ENCODE data around the gene CSNK1A1. TPM values are rescaled to one million over a fixed set of nuclear protein-coding genes. Genes with fewer than 3 reads are reported as not detected.

The CSNK1A1 gene
- polyA plus RNA-seq, 1 of the 3 experiments (the other 2 are of a cell fraction) = 70.7 TPM

- ChIA-PET CTCF (interaction anchor here (1.4 kb wide), 1 partner anchor 337 kb away, joined by 3 read pairs; the partner anchor contains the start of gene ABLIM3), POLR2A (no interaction called here)
- no peak overlapping the region for H3K9ac ChIP-seq
Observed at GRCh38 chr5:149478761-149479160, 72.5 kb downstream of the CSNK1A1 start.

GRCh38 chr5:149475777-149476176, 75.5 kb downstream of the CSNK1A1 start:
- Histone ChIP-seq H3K27me3 (ENCODE audit: insufficient read depth) (no peaks in the 10 kb centered on the region), H3K4me1 (ENCODE audit: control insufficient read depth in 1 of 2, insufficient read depth in 2 of 2, low read depth in 1 of 2, low read length in 1 of 2) (no peaks in the 10 kb centered on the region), H3K9ac (no peak overlapping the region), H3K36me3 (replicated peaks in 1 of 2; ENCODE audit: control insufficient read depth in 1 of 2, insufficient read depth in 2 of 2, low read length in 1 of 2) (no peaks in the 10 kb centered on the region), H3K9me3 (no peaks in the 10 kb centered on the region), H4K20me1 (ENCODE audit: insufficient read depth) (no peaks in the 10 kb centered on the region), H3F3A (replicated peaks; ENCODE audit: insufficient read depth) (peaks cover 6% of the 10 kb centered on the region), H3K4me3 (ENCODE audit: low read depth in 2 of 2, low read length in 1 of 2) (no peak overlapping the region), H3K9me2 (no peaks in the 10 kb centered on the region), H2AFZ (ENCODE audit: low read depth) (no peak overlapping the region), H3K27ac (ENCODE audit: low read depth in 2 of 2, low read length in 1 of 2) (no peak overlapping the region), H3K79me2 (ENCODE audit: insufficient read depth) (no peaks in the 10 kb centered on the region), H3K4me2 (no peak overlapping the region)
- DNase-seq = no peak
- CTCF ChIA-PET = interaction anchor here (0.7 to 2.3 kb wide), 6 partner anchors 9 to 76 kb away, joined by 3 to 5 read pairs (median 3); no protein-coding TSS in a partner anchor
- 91% methylated on average over 3 of the region's 3 CpGs for WGBS (ENCODE audit: low lambda C conversion rate)
- POLR2A ChIA-PET = interaction anchor here (0.6 kb wide), 1 partner anchor 129 kb away, joined by 3 read pairs; no protein-coding TSS in a partner anchor
- TF ChIP-seq MAX (IDR thresholded peaks at IDR 0.05; ENCODE audit: low read depth) (no peak), YY1 (IDR thresholded peaks at IDR 0.05; ENCODE audit: low read depth) (no peak), MEF2A (IDR thresholded peaks at IDR 0.05; ENCODE audit: borderline replicate concordance, low read depth) (no peak), NFIC (IDR thresholded peaks at IDR 0.05; ENCODE audit: borderline replicate concordance) (no peak), PBX3 (IDR thresholded peaks at IDR 0.05) (no peak), RXRA (IDR thresholded peaks at IDR 0.05; ENCODE audit: borderline replicate concordance, low read depth) (no peak), USF1 (IDR thresholded peaks at IDR 0.05; ENCODE audit: borderline replicate concordance, low read depth) (no peak), EP300 (IDR thresholded peaks at IDR 0.05; ENCODE audit: borderline replicate concordance in 1 of 2, low read depth in 1 of 2, low read length in 1 of 2) (no peak), RCOR1 (IDR thresholded peaks at IDR 0.05; ENCODE audit: low read length) (no peak), TEAD4 (IDR thresholded peaks at IDR 0.05; ENCODE audit: borderline replicate concordance, insufficient read depth) (no peak), IRF3 (IDR thresholded peaks at IDR 0.05; ENCODE audit: low read depth, low read length) (no peak), CHD2 (IDR thresholded peaks at IDR 0.05; ENCODE audit: low read length, partially characterized antibody) (no peak)

More at GRCh38 chr5:149478761-149479160, 72.5 kb downstream of the CSNK1A1 start:
- Histone ChIP-seq H3K4me2 (no peak overlapping the region), H3F3A (replicated peaks; ENCODE audit: insufficient read depth) (peaks cover 3% of the 10 kb centered on the region), H2AFZ (ENCODE audit: low read depth) (no peak overlapping the region), H3K27ac (ENCODE audit: low read depth in 2 of 2, low read length in 1 of 2) (no peak overlapping the region), H3K36me3 (replicated peaks in 1 of 2; ENCODE audit: control insufficient read depth in 1 of 2, insufficient read depth in 2 of 2, low read length in 1 of 2) (no peaks in the 10 kb centered on the region), H3K27me3 (ENCODE audit: insufficient read depth) (no peaks in the 10 kb centered on the region), H3K4me1 (ENCODE audit: control insufficient read depth in 1 of 2, insufficient read depth in 2 of 2, low read depth in 1 of 2, low read length in 1 of 2) (no peaks in the 10 kb centered on the region), H4K20me1 (ENCODE audit: insufficient read depth) (no peaks in the 10 kb centered on the region), H3K79me2 (ENCODE audit: insufficient read depth) (no peaks in the 10 kb centered on the region), H3K9me3 (no peaks in the 10 kb centered on the region), H3K4me3 (ENCODE audit: low read depth in 2 of 2, low read length in 1 of 2) (no peak overlapping the region), H3K9me2 (no peaks in the 10 kb centered on the region)
- DNase-seq = no peak
- TF ChIP-seq NFIC (IDR thresholded peaks at IDR 0.05; ENCODE audit: borderline replicate concordance) = no peak
- no peak for TF ChIP-seq USF1 (IDR thresholded peaks at IDR 0.05; ENCODE audit: borderline replicate concordance, low read depth)
- TF ChIP-seq TCF12 (IDR thresholded peaks at IDR 0.05) = no peak
- TF ChIP-seq IRF3 (IDR thresholded peaks at IDR 0.05; ENCODE audit: low read depth, low read length) = no peak
- no peak for TF ChIP-seq RXRA (IDR thresholded peaks at IDR 0.05; ENCODE audit: borderline replicate concordance, low read depth)
- no peak for TF ChIP-seq EP300 (IDR thresholded peaks at IDR 0.05; ENCODE audit: borderline replicate concordance in 1 of 2, low read depth in 1 of 2, low read length in 1 of 2)
- no peak for TF ChIP-seq SMC3 (IDR thresholded peaks at IDR 0.05; ENCODE audit: low read depth, low read length)
- TF ChIP-seq USF2 (IDR thresholded peaks at IDR 0.05; ENCODE audit: borderline replicate concordance, low read depth, low read length) = no peak
- no peak for TF ChIP-seq MXI1 (IDR thresholded peaks at IDR 0.05; ENCODE audit: low read depth, low read length)
- TF ChIP-seq FOXM1 (IDR thresholded peaks at IDR 0.05; ENCODE audit: low read depth) = no peak
- TF ChIP-seq MEF2A (IDR thresholded peaks at IDR 0.05; ENCODE audit: borderline replicate concordance, low read depth) = no peak
- 94% methylated on average over 3 of the region's 3 CpGs for WGBS (ENCODE audit: low lambda C conversion rate)

All from SK-N-SH (cell line).